H1 (cell line): ENCODE measurements around the gene MRM2. TPM values are rescaled to one million over a fixed set of nuclear protein-coding genes. Genes with fewer than 3 reads are reported as not detected.

Experiments used
- CTCF ChIA-PET: fragments of 300-600 bp; sonication (Branson Sonifier 250); formaldehyde crosslinking; loops from one replicate; lab custom pipeline; 2021; ENCODE audit not compliant: partially characterized antibody; lab: Charles Lee
- POLR2A ChIA-PET: fragments of 300-600 bp; sonication (Branson Sonifier 250); formaldehyde crosslinking; loops from one replicate; lab custom pipeline; 2021; ENCODE audit warnings: inconsistent platforms; ENCODE audit not compliant: partially characterized antibody; lab: Charles Lee
- DNase-seq, 2 experiments: peaks; one replicate each; pipeline versions ENCODE4 v3.0.0 to v3.0.0-alpha.2; 2010 to 2022; ENCODE audit warnings: low spot score in 2 of 2, low read depth in 1 of 2, mixed read lengths in 1 of 2
- FAIRE-seq: peaks from 2 replicates; lab custom pipeline; 2011; peaks lifted over from hg19 to GRCh38; lab: Jason Lieb, UNC
- H2AFZ ChIP-seq: 2 replicates; pipeline ENCODE4 v1.8.1; 2012; ENCODE audit warnings: low read length, inconsistent platforms
- H2AK5ac ChIP-seq: 2 replicates; pipeline ENCODE4 v1.6.1; 2013; ENCODE audit warnings: low read depth, low read length
- H2BK120ac ChIP-seq: replicated peaks from 2 replicates; pipeline ENCODE3; 2013; ENCODE audit warnings: low read depth, low read length, inconsistent platforms
- H2BK12ac ChIP-seq: 2 replicates; pipeline ENCODE4 v1.6.1; 2013; ENCODE audit warnings: low read depth, low read length
- H2BK15ac ChIP-seq: 2 replicates; pipeline ENCODE4 v1.6.1; 2013; ENCODE audit warnings: low read length
- H2BK20ac ChIP-seq: 2 replicates; pipeline ENCODE4 v1.6.1; 2013; ENCODE audit warnings: low read length
- H2BK5ac ChIP-seq: 2 replicates; pipeline ENCODE4 v1.6.1; 2013; ENCODE audit warnings: low read depth, low read length
- H3K14ac ChIP-seq: 2 replicates; pipeline ENCODE4 v1.6.1; 2013; ENCODE audit warnings: inconsistent platforms; ENCODE audit not compliant: insufficient read length
- H3K18ac ChIP-seq: 2 replicates; pipeline ENCODE4 v1.6.1; 2013; ENCODE audit warnings: low read length; ENCODE audit errors: extremely low read depth
- H3K23ac ChIP-seq: 2 replicates; pipeline ENCODE4 v1.6.1; 2013; ENCODE audit warnings: inconsistent platforms; ENCODE audit not compliant: insufficient read length
- H3K23me2 ChIP-seq: 2 replicates; pipeline ENCODE4 v1.6.1; 2013; ENCODE audit warnings: low read depth, low read length
- H3K27ac ChIP-seq: 2 replicates; pipeline ENCODE4 v1.6.1; 2011; ENCODE audit warnings: low read depth, low read length, inconsistent platforms
- H3K27me3 ChIP-seq, 4 experiments: replicated peaks in 1 of 4; 1 replicate in 1 of 4; 2 replicates in 3 of 4; pipeline versions ENCODE4 v1.6.1 to v1.8.1; 2011 to 2013; ENCODE audit warnings: low read length in 3 of 4, mild to moderate bottlenecking in 3 of 4, inconsistent platforms in 2 of 4, mixed read lengths in 2 of 4, moderate library complexity in 1 of 4; ENCODE audit not compliant: control insufficient read depth in 3 of 4, insufficient read depth in 3 of 4; ENCODE audit errors: extremely low read depth in 1 of 4
- H3K36me3 ChIP-seq, 4 experiments: 2 replicates each; pipeline versions ENCODE4 v1.6.1 to v1.8.1; 2011 to 2013; ENCODE audit warnings: mild to moderate bottlenecking in 4 of 4, low read length in 3 of 4, moderate library complexity in 2 of 4, control low read depth in 1 of 4, inconsistent platforms in 1 of 4; ENCODE audit not compliant: insufficient read depth in 4 of 4, control insufficient read depth in 2 of 4
- H3K4ac ChIP-seq: replicated peaks from 2 replicates; pipeline ENCODE3; 2013; ENCODE audit warnings: low read length, low read depth, mixed read lengths, inconsistent platforms; ENCODE audit not compliant: insufficient read length
- H3K4me1 ChIP-seq, 4 experiments: replicated peaks in 1 of 4; 1 replicate in 1 of 4; 2 replicates in 3 of 4; pipeline versions ENCODE4 v1.6.1 to v1.8.1; 2011 to 2013; ENCODE audit warnings: low read length in 3 of 4, inconsistent platforms in 2 of 4, mixed read lengths in 1 of 4; ENCODE audit not compliant: insufficient read depth in 4 of 4, control insufficient read depth in 3 of 4
- H3K4me2 ChIP-seq, 2 experiments: 2 replicates each; pipeline versions ENCODE4 v1.6.1 to v1.8.1; 2011 to 2013; ENCODE audit warnings: low read depth in 2 of 2, low read length in 2 of 2, control low read depth in 1 of 2, inconsistent platforms in 1 of 2, mild to moderate bottlenecking in 1 of 2; ENCODE audit not compliant: insufficient read depth in 1 of 2
- H3K4me3 ChIP-seq, 4 experiments: fragments of 200-600, 300-600 bp in 1 of 4; sonication (generic), shearing (Covaris generic), sonication (Bioruptor Twin) in 1 of 4; 2 replicates each; pipeline versions ENCODE4 v1.5.1 to v1.8.1; 2011 to 2016; ENCODE audit warnings: low read length in 4 of 4, low read depth in 3 of 4, control low read depth in 2 of 4, inconsistent platforms in 2 of 4, mild to moderate bottlenecking in 2 of 4, mixed read lengths in 1 of 4, moderate library complexity in 1 of 4; ENCODE audit not compliant: insufficient read depth in 2 of 4; ENCODE audit errors: extremely low read depth in 1 of 4
- H3K56ac ChIP-seq: replicated peaks from 2 replicates; pipeline ENCODE3; 2013; ENCODE audit warnings: low read depth, mild to moderate bottlenecking, mixed read lengths, low read length, inconsistent platforms; ENCODE audit not compliant: insufficient read length
- H3K79me1 ChIP-seq: 2 replicates; pipeline ENCODE4 v1.6.1; 2013; ENCODE audit warnings: low read depth, low read length, control low read depth
- H3K79me2 ChIP-seq, 2 experiments: 2 replicates each; pipeline versions ENCODE4 v1.6.1 to v1.8.1; 2012 to 2013; ENCODE audit warnings: low read length in 2 of 2, mild to moderate bottlenecking in 2 of 2, inconsistent platforms in 1 of 2; ENCODE audit not compliant: insufficient read depth in 2 of 2, control insufficient read depth in 1 of 2
- H3K9ac ChIP-seq, 4 experiments: replicated peaks in 1 of 4; 1 replicate in 1 of 4; 2 replicates in 3 of 4; pipeline versions ENCODE4 v1.6.1 to v1.8.1; 2011 to 2013; ENCODE audit warnings: low read depth in 3 of 4, low read length in 3 of 4, control low read depth in 2 of 4, mild to moderate bottlenecking in 2 of 4, moderate library complexity in 2 of 4, inconsistent platforms in 1 of 4; ENCODE audit errors: extremely low read depth in 1 of 4
- H3K9me3 ChIP-seq, 2 experiments: 2 replicates each; pipeline versions ENCODE4 v1.6.1 to v1.8.1; 2012 to 2013; ENCODE audit warnings: mild to moderate bottlenecking in 2 of 2, moderate library complexity in 2 of 2, control low read depth in 1 of 2, inconsistent platforms in 1 of 2, low read depth in 1 of 2, low read length in 1 of 2, mixed read lengths in 1 of 2; ENCODE audit not compliant: insufficient read depth in 2 of 2
- H4K20me1 ChIP-seq, 2 experiments: replicated peaks in 1 of 2; 2 replicates each; pipeline versions ENCODE3 to v1.8.1; 2011 to 2013; ENCODE audit warnings: inconsistent platforms in 2 of 2, low read length in 2 of 2, mild to moderate bottlenecking in 1 of 2; ENCODE audit not compliant: insufficient read depth in 2 of 2, control insufficient read depth in 1 of 2
- H4K5ac ChIP-seq: 2 replicates; pipeline ENCODE4 v1.6.1; 2013; ENCODE audit warnings: low read length, low read depth, mixed read lengths, inconsistent platforms; ENCODE audit not compliant: insufficient read length
- H4K8ac ChIP-seq: 2 replicates; pipeline ENCODE4 v1.8.0; 2013; ENCODE audit warnings: mild to moderate bottlenecking, moderate library complexity, low read length, inconsistent platforms; ENCODE audit not compliant: insufficient read depth; ENCODE audit errors: extremely low read depth
- H4K91ac ChIP-seq: replicated peaks from 2 replicates; pipeline ENCODE3; 2013; ENCODE audit warnings: low read length, mixed read lengths, inconsistent platforms; ENCODE audit not compliant: insufficient read length
- BACH1 ChIP-seq: IDR thresholded peaks from 2 replicates; pipeline ENCODE4 v1.6.1; 2012; ENCODE audit warnings: low read length, improper control_type of control experiment
- CBX8 ChIP-seq: fragments of 300-800, 300-1000 bp; sonication (generic); IDR thresholded peaks from 2 replicates; pipeline ENCODE4 v1.7.1; 2016; ENCODE audit warnings: low read depth, low read length, borderline replicate concordance
- CHD1 ChIP-seq: IDR thresholded peaks from 2 replicates; pipeline ENCODE4 v1.6.1; 2012; ENCODE audit warnings: low read depth, low read length, improper control_type of control experiment
- WGBS, 2 experiments: shearing (Covaris generic) in 1 of 2; methylation state at CpG; one replicate each; pipeline versions ENCODE4 v1.1.6 to v1.1.7; 2013 to 2015; ENCODE audit warnings: low lambda C conversion rate in 2 of 2, mixed read lengths in 2 of 2, inconsistent platforms in 1 of 2, low coverage in 1 of 2, missing lambda C conversion rate in 1 of 2; ENCODE audit not compliant: insufficient replicate concordance in 2 of 2, insufficient coverage in 1 of 2, insufficient read length in 1 of 2; ENCODE audit errors: extremely low coverage in 1 of 2, missing lambda C conversion rate in 1 of 2; 5-methylcytosine and 5-hydroxymethylcytosine counted together
- polyA plus RNA-seq, 7 experiments: library from polyadenylated mRNA; depleted of rRNA in 3 of 7; stranded (reverse) in 5 of 7; unstranded in 2 of 7; fragments of >200 nt in 5 of 7; fragments of 200-250 nt in 2 of 7; gene quantifications; 1 replicate in 5 of 7; 2 replicates in 1 of 7; 4 replicates in 1 of 7; pipeline versions ENCODE4 v1.2.1 to v1.2.3, GENCODE V29; 2011 to 2013; ENCODE audit warnings: missing spikeins in 2 of 7, mixed read lengths in 2 of 7
- total RNA-seq: library from RNA; stranded (reverse); fragmentation: NEBNext Ultra II Directional; extraction: Animal tissue kit (Norgen Biotek cat#: 25700); gene quantifications from 2 replicates; pipeline ENCODE4 v1.2.1, GENCODE V29; 2021

The MRM2 gene
- total and polyA plus RNA-seq, 2 of the 8 experiments (the other 6 are each of a cell fraction or from before 2014, with no cell fraction given), result 17.2 to 38.6 TPM

DNA sequence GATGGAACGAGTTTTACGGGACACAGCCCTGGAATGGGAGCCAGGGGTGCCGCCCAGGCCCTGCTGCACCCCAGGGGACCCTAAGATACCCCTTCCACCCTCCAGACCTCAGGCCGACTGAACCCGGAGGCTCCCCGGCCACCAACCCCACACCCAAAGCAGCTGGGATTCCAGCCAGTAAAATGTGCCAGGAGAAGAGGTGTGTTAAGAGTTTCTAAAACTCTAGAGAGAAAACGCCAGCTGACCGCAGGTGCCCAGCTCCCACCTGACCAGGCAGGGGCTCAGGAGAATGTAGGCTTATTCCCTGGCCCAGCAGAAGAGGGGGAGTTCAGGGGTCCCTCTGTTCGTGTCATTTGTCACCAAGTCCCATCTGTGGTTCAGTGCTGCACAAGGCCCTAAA, 17.5 kb upstream of the MRM2 start:
- Histone ChIP-seq H3K36me3 (peaks cover 4 to 14% (median 5%) of the 10 kb centered on the region in 4 experiments; a peak in 5 of 8 replicates), H2BK12ac (no peak overlapping the region), H3K27me3 (no peaks in the 10 kb centered on the region), H2BK120ac (no peak overlapping the region), H3K79me1 (no peaks in the 10 kb centered on the region), H3K79me2 (no peaks in the 10 kb centered on the region), H3K4ac (no peak overlapping the region), H2BK15ac (no peak overlapping the region), H3K27ac (no peak overlapping the region), H2AFZ (no peak overlapping the region), H3K23me2 (no peaks in the 10 kb centered on the region), H3K9ac (no peak overlapping the region), H3K56ac (no peak overlapping the region), H3K9me3 (no peaks in the 10 kb centered on the region), H2BK5ac (no peak overlapping the region), H2AK5ac (no peak overlapping the region), H4K8ac (no peak overlapping the region), H3K18ac (no peak overlapping the region), H4K5ac (no peak overlapping the region), H2BK20ac (no peak overlapping the region), H4K20me1 (peaks cover 0 to 11% of the 10 kb centered on the region in 2 experiments), H4K91ac (no peak overlapping the region), H3K23ac (no peak overlapping the region), H3K4me1 (no peaks in the 10 kb centered on the region), H3K14ac (no peak overlapping the region), H3K4me2 (no peak overlapping the region), H3K4me3 (no peak overlapping the region)
- DNase-seq (no peak), FAIRE-seq (no peak)
- WGBS, 2 experiments, result 92% methylated on average over 9 of the region's 9 CpGs; no CpG with 5 or more reads in 1 of the 2 experiments
- ChIA-PET CTCF (interaction anchor here (0.6 to 7.4 kb wide), 7 partner anchors 11 to 376 kb away, joined by 3 to 38 read pairs (median 3); no protein-coding TSS in a partner anchor), POLR2A (interaction anchor here (0.7 to 4.1 kb wide), 7 partner anchors 10 to 94 kb away, joined by 3 to 13 read pairs (median 3); partner anchors contain the start of genes EIF3B and MAD1L1)
- no peak for TF ChIP-seq CBX8
- no peak for TF ChIP-seq CHD1
- no peak for TF ChIP-seq BACH1
